Epithelial cell of esophagus (primary cell): Measurements from ENCODE around the gene DYNC2I2.

Experiments used
- DNase-seq: peaks from one replicate; pipeline ENCODE4 v3.0.0; 2010; ENCODE audit warnings: low read depth
- H3K4me3 ChIP-seq: 2 replicates; pipeline ENCODE4 v1.5.1; 2011; ENCODE audit warnings: mild to moderate bottlenecking, low read length, control low read depth
- TF ChIP-seq, protein P1 (sequence below): IDR thresholded peaks from 2 replicates; pipeline ENCODE4 v1.5.1; 2011; ENCODE audit warnings: low read depth, mild to moderate bottlenecking, low read length, control low read depth, inconsistent platforms; ENCODE audit not compliant: insufficient read depth; ENCODE audit errors: missing control alignments

DYNC2I2 gene

DNA sequence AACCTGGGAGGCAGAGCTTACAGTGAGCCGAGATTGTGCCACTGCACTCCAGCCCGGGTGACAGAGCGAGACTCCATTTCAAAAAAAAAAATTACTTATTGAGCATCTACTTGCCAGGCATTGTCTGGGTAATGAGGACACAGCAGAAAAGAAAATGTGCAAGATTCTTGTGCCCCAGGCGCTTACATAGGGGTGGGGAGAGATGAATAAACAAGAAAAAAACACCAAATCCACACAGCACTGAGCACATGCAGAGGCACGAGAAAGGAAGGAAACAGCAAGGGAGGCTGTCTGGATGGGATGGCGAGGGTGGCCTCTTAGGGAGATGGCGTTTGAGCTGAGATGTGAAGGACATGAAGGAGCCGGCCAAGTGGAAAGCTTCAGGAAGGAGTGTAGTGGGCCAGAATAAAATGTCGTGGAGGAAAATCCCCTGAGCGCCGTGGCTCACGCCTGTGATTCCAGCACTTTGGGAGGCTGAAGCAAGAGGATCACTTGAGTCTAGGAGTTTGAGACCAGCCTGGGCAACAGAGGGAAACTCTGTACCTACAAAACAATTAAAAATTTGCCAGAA is 13.9 kb downstream of the DYNC2I2 start:
- TF ChIP-seq, protein P1, sequence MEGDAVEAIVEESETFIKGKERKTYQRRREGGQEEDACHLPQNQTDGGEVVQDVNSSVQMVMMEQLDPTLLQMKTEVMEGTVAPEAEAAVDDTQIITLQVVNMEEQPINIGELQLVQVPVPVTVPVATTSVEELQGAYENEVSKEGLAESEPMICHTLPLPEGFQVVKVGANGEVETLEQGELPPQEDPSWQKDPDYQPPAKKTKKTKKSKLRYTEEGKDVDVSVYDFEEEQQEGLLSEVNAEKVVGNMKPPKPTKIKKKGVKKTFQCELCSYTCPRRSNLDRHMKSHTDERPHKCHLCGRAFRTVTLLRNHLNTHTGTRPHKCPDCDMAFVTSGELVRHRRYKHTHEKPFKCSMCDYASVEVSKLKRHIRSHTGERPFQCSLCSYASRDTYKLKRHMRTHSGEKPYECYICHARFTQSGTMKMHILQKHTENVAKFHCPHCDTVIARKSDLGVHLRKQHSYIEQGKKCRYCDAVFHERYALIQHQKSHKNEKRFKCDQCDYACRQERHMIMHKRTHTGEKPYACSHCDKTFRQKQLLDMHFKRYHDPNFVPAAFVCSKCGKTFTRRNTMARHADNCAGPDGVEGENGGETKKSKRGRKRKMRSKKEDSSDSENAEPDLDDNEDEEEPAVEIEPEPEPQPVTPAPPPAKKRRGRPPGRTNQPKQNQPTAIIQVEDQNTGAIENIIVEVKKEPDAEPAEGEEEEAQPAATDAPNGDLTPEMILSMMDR: no peak
- peak; percentile 58 for DNase-seq

DNA sequence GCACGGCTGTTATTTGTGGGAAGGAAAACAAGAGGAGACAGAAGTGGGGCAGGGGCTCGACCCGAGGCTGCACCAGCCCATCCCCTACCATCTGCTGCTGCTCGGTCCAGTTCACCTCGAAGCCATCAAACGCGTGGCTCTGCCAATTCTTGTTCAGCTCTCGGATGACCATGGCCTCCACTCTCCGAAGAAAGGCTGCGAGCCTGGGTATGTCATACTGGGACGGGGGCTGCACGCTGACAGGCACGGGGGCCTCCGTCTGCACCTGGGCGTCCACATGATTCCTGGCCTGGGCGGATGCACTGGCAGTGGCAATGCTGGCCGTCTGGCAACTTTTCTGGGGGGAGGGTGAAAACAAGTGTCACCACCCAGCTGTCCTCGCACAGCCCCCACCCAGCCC is 16.0 kb downstream of the DYNC2I2 start:
- TF ChIP-seq, protein P1: no peak
- DNase-seq: no peak
- no peak overlapping the region for H3K4me3 ChIP-seq

More for the DNA sequence above, 13.9 kb downstream of the DYNC2I2 start:
- H3K4me3 ChIP-seq: no peak overlapping the region

DNA sequence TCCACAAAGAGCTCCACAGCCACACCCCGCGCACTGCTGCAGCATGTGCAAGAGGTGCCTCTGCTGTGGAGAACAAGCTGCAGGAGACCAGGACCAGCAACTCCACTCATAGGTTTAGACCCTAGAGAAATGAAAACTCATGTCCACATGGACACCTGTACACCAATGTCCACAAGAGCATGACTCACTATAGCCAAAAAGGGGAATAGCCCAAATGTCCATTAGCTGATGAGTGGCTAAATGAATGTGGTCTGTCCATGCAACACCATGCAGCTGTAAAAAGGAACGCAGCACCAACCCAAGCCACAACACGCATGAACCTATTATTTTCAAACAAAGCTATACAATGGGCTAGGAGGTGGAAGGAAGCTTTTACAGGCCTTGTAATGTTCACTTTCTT is 18.1 kb downstream of the DYNC2I2 start:
- no peak for DNase-seq
- TF ChIP-seq, protein P1: no peak
- H3K4me3 ChIP-seq: no peak overlapping the region

DNA sequence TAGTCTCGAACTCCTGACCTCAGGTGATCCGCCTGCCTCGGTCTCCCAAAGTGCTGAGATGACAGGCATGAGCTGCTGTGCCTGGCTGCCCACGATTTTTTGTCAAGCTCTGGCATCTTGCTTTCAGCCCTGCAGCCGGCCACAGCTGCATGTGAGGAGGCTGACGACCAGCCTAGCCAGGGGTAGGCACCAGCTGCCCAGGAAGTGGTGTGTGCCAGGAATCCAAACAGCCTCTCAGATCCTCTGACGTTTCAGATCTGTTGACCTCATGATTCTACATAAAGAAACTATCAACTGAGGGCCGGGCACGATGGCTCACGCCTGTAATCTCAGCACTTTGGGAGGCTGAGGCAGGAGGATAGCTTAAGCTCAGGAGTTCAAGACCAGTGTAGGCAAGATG is 19.0 kb downstream of the DYNC2I2 start:
- no peak for DNase-seq
- no peak overlapping the region for H3K4me3 ChIP-seq
- TF ChIP-seq, protein P1: no peak

DNA sequence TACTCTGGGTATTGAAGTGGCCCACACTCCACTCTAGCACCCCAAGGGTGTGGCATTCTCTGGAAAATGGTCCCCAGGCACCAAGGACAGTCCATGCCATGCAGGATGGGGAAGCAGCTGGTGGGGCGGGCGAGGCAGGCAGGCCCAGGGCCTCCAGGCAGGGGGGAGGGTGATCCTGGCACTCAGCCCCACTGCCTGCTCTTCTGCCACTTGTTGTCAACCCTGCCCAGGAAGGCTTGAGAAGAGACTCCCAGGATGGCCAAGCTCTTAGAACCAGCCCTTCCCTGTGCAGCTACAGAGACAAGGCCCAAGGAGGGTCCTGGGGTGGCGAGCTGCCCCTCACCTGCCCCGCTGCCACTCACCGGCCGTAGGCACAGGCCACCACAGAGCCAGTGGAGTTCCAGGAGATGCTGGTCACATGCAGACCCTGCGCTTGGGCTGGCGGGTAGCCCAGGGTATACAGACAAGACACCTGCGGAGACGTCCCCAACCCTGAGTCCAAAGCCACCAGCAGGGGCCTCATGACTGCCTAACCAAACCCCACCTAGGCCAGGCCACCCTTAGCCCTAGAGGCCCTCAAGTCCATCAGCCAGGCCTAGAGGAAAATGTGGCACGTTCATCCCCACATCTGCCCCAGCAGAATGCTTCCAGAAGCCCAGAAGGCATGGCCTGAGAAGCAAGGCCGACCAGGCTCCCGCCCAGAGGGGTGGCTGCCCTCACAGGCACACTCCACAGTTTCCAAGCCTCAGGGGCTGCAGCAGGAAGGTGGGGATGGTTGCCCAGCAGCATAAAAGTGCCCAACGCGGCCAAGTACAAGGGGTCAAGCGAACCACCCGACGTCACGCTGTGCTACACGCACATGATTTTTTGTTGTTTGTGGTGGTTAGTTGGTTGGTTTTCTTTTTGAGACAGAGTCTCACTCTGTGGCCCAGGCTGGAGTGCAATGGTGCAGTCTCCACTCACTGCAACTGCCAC is 19.8 kb downstream of the DYNC2I2 start:
- TF ChIP-seq, protein P1: no peak
- H3K4me3 ChIP-seq: no peak overlapping the region
- no peak for DNase-seq

DNA sequence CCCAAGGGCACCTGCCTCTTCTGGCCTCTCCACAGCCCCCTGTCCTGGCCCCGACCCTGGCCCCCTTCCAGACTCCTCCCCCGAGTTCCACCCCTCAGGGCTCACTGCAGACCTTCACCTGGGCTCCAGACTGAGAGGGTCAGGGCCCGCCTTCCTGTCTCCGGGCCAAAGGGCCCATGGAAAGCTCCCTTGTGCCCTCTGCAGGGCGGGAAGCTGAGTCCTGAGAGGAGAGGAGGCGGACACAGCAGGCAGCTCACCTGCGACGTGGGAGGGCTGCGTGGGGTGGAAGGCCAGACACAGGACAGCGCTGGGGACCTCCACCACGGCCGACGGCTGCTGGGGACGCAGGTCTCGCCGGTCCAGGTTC is 20.6 kb downstream of the DYNC2I2 start:
- no peak overlapping the region for H3K4me3 ChIP-seq
- TF ChIP-seq, protein P1: peak; percentile 30

More for the DNA sequence above, 20.6 kb downstream of the DYNC2I2 start:
- peak; percentile 22 for DNase-seq
